C4-2B (cell line): ENCODE data around the gene OPCML.

Experiments
- ZFX ChIP-seq: fragments of 450-650 bp; IDR thresholded peaks from 2 replicates; pipeline ENCODE4 v1.6.1; 2017
- TF ChIP-seq, protein P1 (sequence below): fragments of 450-650 bp; conservative IDR thresholded peaks from 2 replicates; pipeline ENCODE4 v1.5.1; 2017; ENCODE audit warnings: mild to moderate bottlenecking

DNA sequence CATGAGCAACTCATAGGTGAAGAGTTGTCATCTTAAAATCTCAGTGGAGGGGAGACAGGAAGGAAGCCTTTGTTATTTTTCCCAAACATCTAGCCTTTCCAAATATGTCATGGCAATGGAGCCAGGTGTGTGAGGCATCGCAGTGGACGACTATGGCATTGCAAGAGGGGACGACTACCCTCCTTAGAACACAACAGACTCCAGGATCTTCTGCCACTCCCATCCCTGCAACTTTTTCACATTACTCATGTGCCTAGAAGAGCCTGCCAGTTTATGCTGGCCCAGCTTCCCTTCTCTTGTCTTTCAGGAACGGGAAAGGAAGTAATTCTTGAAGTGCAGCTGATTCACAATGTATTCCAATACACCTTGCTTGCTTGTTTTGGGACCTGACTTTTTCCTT, 1008.4 kb downstream of the OPCML start:
- TF ChIP-seq, protein P1, sequence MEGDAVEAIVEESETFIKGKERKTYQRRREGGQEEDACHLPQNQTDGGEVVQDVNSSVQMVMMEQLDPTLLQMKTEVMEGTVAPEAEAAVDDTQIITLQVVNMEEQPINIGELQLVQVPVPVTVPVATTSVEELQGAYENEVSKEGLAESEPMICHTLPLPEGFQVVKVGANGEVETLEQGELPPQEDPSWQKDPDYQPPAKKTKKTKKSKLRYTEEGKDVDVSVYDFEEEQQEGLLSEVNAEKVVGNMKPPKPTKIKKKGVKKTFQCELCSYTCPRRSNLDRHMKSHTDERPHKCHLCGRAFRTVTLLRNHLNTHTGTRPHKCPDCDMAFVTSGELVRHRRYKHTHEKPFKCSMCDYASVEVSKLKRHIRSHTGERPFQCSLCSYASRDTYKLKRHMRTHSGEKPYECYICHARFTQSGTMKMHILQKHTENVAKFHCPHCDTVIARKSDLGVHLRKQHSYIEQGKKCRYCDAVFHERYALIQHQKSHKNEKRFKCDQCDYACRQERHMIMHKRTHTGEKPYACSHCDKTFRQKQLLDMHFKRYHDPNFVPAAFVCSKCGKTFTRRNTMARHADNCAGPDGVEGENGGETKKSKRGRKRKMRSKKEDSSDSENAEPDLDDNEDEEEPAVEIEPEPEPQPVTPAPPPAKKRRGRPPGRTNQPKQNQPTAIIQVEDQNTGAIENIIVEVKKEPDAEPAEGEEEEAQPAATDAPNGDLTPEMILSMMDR = no peak; the same call in 1 of the 2 replicates
- TF ChIP-seq ZFX = no peak
